HG03342 (cell line): ENCODE measurements around the gene SIDT1.

ENCODE experiments used
- ATAC-seq: cut with Tn5 transposase; IDR thresholded peaks from one replicate; pipeline ENCODE4 v1.9.1; 2021; ENCODE audit warnings: mild to moderate bottlenecking, moderate library complexity; ENCODE audit not compliant: unreplicated experiment

Gene SIDT1

GRCh38 chr3:113590983-113591382 is 58.6 kb downstream of the SIDT1 start:
- ATAC-seq = no peak

- ATAC-seq = no peak
Measured at GRCh38 chr3:113594066-113594465, 61.7 kb downstream of the SIDT1 start.

GRCh38 chr3:113597596-113598354 is 65.4 kb downstream of the SIDT1 start:
- no peak for ATAC-seq

GRCh38 chr3:113600418-113601182 is 68.2 kb downstream of the SIDT1 start:
- ATAC-seq = no peak

- no peak for ATAC-seq
Measured at GRCh38 chr3:113601240-113601639, 68.9 kb downstream of the SIDT1 start.

- no peak for ATAC-seq
Measured at GRCh38 chr3:113602256-113602655, 69.9 kb downstream of the SIDT1 start.

GRCh38 chr3:113602836-113603235 is 70.5 kb downstream of the SIDT1 start:
- no peak for ATAC-seq

GRCh38 chr3:113606539-113607218 is 74.3 kb downstream of the SIDT1 start:
- ATAC-seq = peak; percentile 99

- peak; percentile 7 for ATAC-seq
Measured at GRCh38 chr3:113607219-113607596, 74.9 kb downstream of the SIDT1 start.

- no peak for ATAC-seq
Measured at GRCh38 chr3:113614402-113614801, 82.0 kb downstream of the SIDT1 start.

- no peak for ATAC-seq
Measured at GRCh38 chr3:113615976-113616375, 83.6 kb downstream of the SIDT1 start.

GRCh38 chr3:113617726-113618125 is 85.4 kb downstream of the SIDT1 start:
- ATAC-seq = no peak

GRCh38 chr3:113620091-113620490 is 87.7 kb downstream of the SIDT1 start:
- no peak for ATAC-seq

GRCh38 chr3:113623324-113623723 is 91.0 kb downstream of the SIDT1 start:
- ATAC-seq = no peak

- no peak for ATAC-seq
Measured at GRCh38 chr3:113623811-113624210, 91.5 kb downstream of the SIDT1 start.

GRCh38 chr3:113625834-113626233 is 93.5 kb downstream of the SIDT1 start:
- no peak for ATAC-seq

GRCh38 chr3:113626503-113627371 is 94.4 kb downstream of the SIDT1 start:
- peak; percentile 55 for ATAC-seq

- no peak for ATAC-seq
Measured at GRCh38 chr3:113628316-113628715, 96.0 kb downstream of the SIDT1 start.

GRCh38 chr3:113628788-113629187 is 96.4 kb downstream of the SIDT1 start:
- no peak for ATAC-seq

GRCh38 chr3:113629584-113630421 is 97.4 kb downstream of the SIDT1 start:
- ATAC-seq = no peak
